Measurements from ENCODE around the gene DMRTB1.

DMRTB1 gene

DNA sequence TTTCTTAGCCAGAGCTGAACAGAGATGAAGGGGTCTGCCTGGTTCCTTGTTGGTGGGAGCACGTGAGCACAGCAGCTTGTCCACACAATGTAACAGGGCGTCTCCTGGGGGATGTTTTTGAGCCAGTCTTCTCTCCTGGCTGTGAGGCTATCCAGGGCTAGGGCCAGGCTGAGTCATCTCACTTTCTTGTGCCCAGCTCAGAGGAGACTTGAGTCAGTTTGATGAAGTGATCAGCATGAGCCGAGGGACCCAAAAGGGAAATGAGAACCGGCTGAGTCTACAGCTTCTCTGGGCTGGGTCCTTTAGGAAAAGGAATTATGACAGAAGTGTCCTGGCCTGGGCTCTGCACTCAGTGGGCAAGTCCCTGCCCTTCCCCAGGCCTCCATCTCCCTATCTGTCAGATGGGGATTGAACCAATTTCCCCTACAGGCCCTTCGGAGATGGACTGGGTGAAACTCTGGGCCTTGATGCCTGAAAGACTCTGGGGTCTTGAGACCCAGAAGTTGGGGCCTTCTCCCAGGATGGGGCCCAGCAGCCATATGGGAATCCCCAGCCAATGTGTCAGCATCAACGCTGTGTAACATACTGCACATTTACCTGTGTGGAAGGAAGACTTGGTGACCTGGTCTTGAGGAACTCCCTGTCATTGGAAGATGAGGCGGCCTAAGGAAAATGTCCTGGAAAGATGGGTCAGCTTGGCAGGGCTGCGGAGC lies 36.6 kb downstream of the DMRTB1 start:
- DNase-seq, result no peak

DNA sequence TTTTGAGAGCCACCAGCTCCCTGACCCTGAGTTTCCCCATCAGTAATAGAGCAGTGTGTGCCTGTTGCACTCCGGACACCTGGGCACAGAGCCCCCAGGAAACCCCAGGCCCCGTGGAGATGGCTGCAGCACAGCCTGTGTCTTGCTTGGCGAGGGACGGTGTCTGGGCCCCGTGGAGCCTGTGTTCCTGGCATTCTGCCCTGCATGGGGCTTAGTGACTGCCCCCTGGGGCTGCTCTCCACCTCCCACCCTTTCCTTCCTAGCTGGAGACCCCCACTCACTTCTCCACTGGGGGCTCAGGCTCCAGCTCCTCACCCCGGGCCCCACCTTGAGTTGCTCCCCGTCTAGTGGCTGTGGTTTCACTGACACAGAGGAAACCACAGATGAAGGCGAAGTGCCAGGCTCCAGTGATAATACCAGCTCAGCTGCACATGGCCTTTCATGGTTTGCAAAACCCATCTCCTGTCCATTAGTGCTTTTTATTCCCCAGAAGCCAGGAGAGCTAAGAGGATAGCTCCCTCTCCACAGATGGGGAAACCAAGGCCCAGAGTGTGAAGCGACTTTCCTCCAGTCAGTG lies 39.4 kb downstream of the DMRTB1 start:
- DNase-seq, result no peak

- DNase-seq, result no peak
These were observed 40.3 kb downstream of the DMRTB1 start for GRCh38 chr1:53499257-53500203.

DNA sequence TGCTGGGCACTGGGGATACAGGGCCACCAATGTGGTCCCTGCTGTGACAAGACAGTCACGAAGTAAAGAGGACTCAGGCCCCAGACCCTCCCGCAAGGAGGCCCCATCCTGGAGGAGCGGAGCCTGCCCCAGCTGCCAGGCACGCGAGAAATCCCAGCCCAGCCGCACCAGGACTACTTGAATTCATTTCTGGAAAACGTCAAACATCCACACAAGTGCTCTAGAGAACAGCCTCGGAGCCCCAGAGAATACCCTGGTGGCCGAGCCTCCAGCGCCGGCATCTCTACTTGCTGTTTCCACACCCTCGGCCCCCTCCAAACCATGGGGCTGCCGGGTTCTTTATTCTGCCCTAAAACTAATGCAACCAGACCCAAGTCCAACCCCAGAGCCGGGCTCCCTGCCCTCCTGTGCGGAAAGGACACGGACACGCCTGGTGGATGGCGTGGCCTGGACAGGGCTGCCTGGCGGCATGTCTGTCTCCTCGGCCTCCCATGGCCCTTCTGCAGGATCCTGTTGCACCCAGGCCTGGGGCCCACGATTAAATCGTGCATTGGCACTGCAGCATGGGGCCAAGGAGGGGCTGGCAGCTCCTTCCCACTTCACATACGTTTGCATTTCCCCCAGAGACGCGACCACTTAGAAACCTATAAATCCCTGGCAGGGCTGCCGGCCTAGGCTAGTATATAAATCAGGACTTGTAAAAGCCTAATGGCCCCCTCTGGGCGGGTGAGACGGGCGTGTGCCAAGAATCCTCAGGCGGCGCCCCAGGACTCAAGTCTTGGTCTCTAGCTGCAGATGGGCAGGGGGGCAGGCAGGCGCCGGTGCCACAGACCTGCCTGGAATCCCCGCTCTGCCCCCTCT lies 41.2 kb downstream of the DMRTB1 start:
- no peak for DNase-seq

DNA sequence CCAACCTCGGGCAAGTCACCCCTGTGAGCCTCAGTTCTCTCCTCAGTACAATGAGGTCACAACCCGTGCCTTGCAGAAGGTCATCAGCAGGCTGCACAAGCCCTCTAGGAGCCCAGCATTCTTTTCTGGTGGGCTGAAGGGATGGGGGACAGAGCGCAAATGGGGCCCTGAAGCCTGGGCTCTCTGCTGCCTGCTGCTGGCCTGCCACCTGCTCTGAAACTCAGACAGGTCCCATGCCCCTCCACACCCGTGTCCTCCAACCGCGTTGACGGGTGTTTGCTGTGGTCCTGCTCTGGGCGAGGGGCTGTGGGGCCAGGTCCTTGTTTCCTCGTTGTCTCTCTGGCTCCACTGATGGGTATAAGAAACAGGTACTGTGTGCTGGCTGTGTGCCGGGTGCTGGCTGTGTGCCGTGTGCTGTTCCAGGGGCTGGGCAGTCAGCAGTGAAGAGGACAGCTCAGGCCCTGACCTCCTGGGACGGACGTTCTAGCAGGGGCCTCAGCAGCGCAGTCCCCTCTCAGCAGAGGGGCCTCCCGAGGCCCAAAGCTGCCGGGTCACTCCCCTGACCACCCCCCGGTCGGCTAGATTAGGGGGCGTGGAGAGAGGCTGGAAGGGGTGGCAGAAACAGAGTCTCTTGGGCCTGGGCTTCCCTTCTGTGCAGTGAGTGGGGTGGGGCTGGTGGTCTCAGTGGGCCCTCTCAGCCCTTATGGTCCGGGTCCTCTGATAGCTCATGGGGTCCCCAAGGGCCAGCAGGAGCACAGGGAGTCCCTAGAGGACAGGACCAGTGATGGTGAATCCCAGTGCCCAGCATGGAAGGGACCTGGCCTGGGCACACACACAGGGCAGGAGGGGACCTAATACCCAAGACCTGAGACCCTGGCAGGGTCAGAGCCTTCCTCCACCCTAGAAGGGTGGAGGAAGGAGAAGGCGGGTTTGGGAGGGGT lies 42.1 kb downstream of the DMRTB1 start:
- no peak for DNase-seq

GRCh38 chr1:53502641-53503432 lies 43.6 kb downstream of the DMRTB1 start:
- DNase-seq, result no peak

GRCh38 chr1:53503433-53504217 lies 44.4 kb downstream of the DMRTB1 start:
- no peak for DNase-seq

DNA sequence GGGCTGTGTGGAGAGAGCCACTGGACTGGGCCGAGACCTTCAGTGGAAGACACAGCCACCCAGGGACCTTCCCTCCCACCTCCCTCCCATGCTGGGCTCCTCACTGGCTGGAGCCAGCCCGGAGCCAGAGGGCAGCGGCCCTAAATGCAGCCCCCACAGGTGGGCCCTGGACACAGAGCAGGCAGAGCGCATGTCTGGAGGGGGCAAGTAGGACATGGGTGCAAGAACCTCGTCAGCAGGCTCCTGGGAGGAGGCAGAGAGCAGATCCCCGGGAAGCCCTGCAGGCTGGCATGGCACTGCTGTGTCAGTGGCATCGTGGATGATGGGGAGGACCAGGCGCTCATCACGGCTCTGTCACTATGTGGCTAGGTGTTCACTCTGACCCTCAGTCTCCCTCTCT lies 45.7 kb downstream of the DMRTB1 start:
- no peak for DNase-seq

- DNase-seq, result no peak
These were observed 46.2 kb downstream of the DMRTB1 start for GRCh38 chr1:53505401-53505800.

- DNase-seq, result no peak
These were observed 46.7 kb downstream of the DMRTB1 start for GRCh38 chr1:53505891-53506290.

- no peak for DNase-seq
These were observed 47.3 kb downstream of the DMRTB1 start for GRCh38 chr1:53506355-53507050.

DNA sequence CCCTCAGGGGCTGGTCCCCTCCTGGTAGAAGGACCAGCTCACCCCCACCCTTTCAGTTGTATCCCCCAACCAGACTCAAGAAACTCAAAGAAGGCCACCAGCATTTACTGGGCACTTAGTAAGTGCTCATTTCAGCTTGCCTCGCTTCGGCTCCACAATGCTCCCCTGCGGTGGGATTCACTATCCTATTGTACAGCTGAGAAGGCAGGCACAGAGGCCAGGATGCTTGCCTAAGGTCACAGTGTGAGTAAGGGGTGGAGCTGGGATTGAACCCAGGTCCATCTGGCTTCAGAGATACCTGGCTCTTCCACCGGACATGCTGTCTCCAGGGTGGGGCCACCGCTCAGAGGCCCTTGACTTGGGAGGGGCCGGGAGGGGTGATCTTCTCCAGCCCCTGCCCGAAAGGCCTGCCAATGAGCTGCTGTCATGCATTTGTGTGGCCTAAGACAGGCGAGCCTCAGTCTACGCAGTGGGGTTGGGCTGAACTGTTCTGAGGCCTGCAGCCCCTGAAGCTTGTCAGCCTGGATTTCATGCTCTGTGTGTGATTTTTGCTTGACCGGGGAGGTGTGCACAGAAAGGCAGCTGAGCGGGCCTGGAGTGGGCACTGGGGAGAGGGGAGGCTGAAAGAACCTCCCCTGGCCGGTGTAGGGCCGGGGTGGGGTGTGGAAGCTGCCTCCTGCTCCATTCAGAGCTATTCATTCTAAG lies 48.1 kb downstream of the DMRTB1 start:
- DNase-seq, result no peak

- DNase-seq, result no peak
These were observed 49.1 kb downstream of the DMRTB1 start for GRCh38 chr1:53508056-53508990.

DNA sequence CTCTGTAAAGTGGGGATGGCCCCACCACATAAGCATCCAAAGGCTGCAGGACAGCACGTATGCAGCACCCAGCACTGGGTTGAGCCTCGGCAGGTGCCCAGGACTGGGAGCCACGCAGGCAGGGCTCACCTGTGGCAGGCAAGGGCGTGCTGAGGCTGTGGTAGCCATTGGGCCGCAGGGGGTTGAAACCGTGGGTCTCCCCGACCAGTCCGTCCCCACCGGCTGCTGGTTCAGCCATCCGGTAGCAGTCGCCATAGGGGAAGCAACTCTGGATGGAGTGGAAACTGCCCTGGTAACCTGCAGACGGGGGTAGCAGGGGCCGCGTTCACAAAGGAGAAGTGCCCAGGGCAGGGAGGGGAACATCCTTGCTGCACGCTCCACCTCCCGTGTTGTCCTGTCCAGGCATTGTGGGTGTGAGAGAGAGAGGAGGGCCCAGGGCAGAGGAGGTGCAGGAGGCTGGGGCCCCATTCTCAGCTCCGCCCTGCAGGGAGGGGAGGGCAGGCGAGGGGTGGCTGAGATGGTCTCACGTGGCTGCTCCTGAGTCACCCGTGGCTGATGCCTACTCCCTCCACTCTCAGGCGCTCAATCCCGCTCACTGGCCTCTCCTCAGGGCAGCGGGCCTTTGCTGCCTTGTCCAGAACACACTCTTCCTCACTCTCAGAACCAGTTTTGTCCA lies 49.9 kb downstream of the DMRTB1 start:
- DNase-seq, result no peak

- DNase-seq, result no peak
These were observed 50.6 kb downstream of the DMRTB1 start for GRCh38 chr1:53509775-53510174.

- no peak for DNase-seq
These were observed 51.0 kb downstream of the DMRTB1 start for GRCh38 chr1:53510215-53510614.

Data from hematopoietic multipotent progenitor cell treated with erythropoietin and hydrocortisone succinate and interleukin-3 and kit ligand, for 8 days (in vitro differentiated cells).